H1 (cell line): ENCODE measurements around the gene SOX14. TPM values are rescaled to one million over a fixed set of nuclear protein-coding genes. Genes with fewer than 3 reads are reported as not detected.

Source experiments
- ASH2L ChIP-seq: fragments of 200-600, 300-600 bp; sonication (generic); IDR thresholded peaks from one replicate; pipeline ENCODE4 v1.7.1; 2017; ENCODE audit warnings: low read length
- CBX8 ChIP-seq: fragments of 300-800, 300-1000 bp; sonication (generic); IDR thresholded peaks from 2 replicates; pipeline ENCODE4 v1.7.1; 2016; ENCODE audit warnings: low read depth, low read length, borderline replicate concordance
- CREB1 ChIP-seq: IDR thresholded peaks from 2 replicates; pipeline ENCODE4 v1.6.1; 2012; ENCODE audit warnings: inconsistent platforms
- CTBP2 ChIP-seq: IDR thresholded peaks from 2 replicates; pipeline ENCODE4 v1.7.0; 2011; ENCODE audit warnings: borderline replicate concordance, mild to moderate bottlenecking, moderate library complexity, mixed read lengths, low read length; ENCODE audit not compliant: insufficient read depth, insufficient read length
- EP300 ChIP-seq, 2 experiments: IDR thresholded peaks; 1 replicate in 1 of 2; 2 replicates in 1 of 2; pipeline ENCODE4 v1.6.1; 2011 to 2012; ENCODE audit warnings: low read depth in 2 of 2, low read length in 2 of 2, mild to moderate bottlenecking in 2 of 2, borderline replicate concordance in 1 of 2, inconsistent platforms in 1 of 2, moderate library complexity in 1 of 2
- EZH2 ChIP-seq: fragments of 200-600 bp; sonication (generic); IDR thresholded peaks from 2 replicates; pipeline ENCODE4 v1.7.1; 2012; ENCODE audit warnings: low read depth, mild to moderate bottlenecking, moderate library complexity, low read length, inconsistent platforms; ENCODE audit not compliant: severe bottlenecking
- GABPA ChIP-seq: IDR thresholded peaks from 2 replicates; pipeline ENCODE4 v1.6.1; 2011; ENCODE audit warnings: mild to moderate bottlenecking, low read length, moderate library complexity, borderline replicate concordance; ENCODE audit not compliant: insufficient read depth
- GTF2F1 ChIP-seq: IDR thresholded peaks from 2 replicates; pipeline ENCODE4 v1.6.1; 2012; ENCODE audit warnings: low read depth, low read length, improper control_type of control experiment, borderline replicate concordance
- JUND ChIP-seq: IDR thresholded peaks from 2 replicates; pipeline ENCODE4 v1.6.1; 2011; ENCODE audit warnings: mild to moderate bottlenecking, improper control_type of control experiment, low read length
- MAFK ChIP-seq: IDR thresholded peaks from 2 replicates; pipeline ENCODE4 v1.6.1; 2012; ENCODE audit warnings: low read depth, mild to moderate bottlenecking, improper control_type of control experiment, low read length
- PHF8 ChIP-seq: fragments of 200-600 bp; sonication (generic); conservative IDR thresholded peaks from 2 replicates; pipeline ENCODE4 v1.7.1; 2012; ENCODE audit warnings: low read depth, mild to moderate bottlenecking, inconsistent platforms, low read length, moderate library complexity
- SP4 ChIP-seq: IDR thresholded peaks from 2 replicates; pipeline ENCODE4 v1.6.1; 2012; ENCODE audit warnings: low read length, inconsistent platforms
- SRF ChIP-seq: IDR thresholded peaks from 2 replicates; pipeline ENCODE4 v1.6.1; 2011; ENCODE audit warnings: mild to moderate bottlenecking, low read depth, low read length, moderate library complexity
- SUZ12 ChIP-seq: fragments of 200-600 bp; sonication (generic); IDR thresholded peaks from 2 replicates; pipeline ENCODE4 v1.6.1; 2012; ENCODE audit warnings: mild to moderate bottlenecking, inconsistent platforms, low read length, moderate library complexity, mixed read lengths
- TAF1 ChIP-seq: IDR thresholded peaks from 2 replicates; pipeline ENCODE4 v1.6.1; 2011; ENCODE audit warnings: mild to moderate bottlenecking, low read depth, low read length
- TCF12 ChIP-seq: IDR thresholded peaks from 2 replicates; pipeline ENCODE4 v1.6.1; 2011; ENCODE audit warnings: low read depth, mild to moderate bottlenecking, low read length
- TEAD4 ChIP-seq: IDR thresholded peaks from 2 replicates; pipeline ENCODE4 v1.6.1; 2012; ENCODE audit warnings: low read depth, low read length, inconsistent platforms, mixed read lengths
- YY1 ChIP-seq: IDR thresholded peaks from 2 replicates; pipeline ENCODE4 v1.6.1; 2011; ENCODE audit warnings: low read depth, mild to moderate bottlenecking, low read length
- ZNF274 ChIP-seq: IDR thresholded peaks from 2 replicates; pipeline ENCODE4 v1.7.0; 2012; ENCODE audit warnings: low read length, borderline replicate concordance; ENCODE audit errors: extremely low read depth
- polyA plus RNA-seq, 7 experiments: library from polyadenylated mRNA; depleted of rRNA in 3 of 7; stranded (reverse) in 5 of 7; unstranded in 2 of 7; fragments of >200 nt in 5 of 7; fragments of 200-250 nt in 2 of 7; gene quantifications; 1 replicate in 5 of 7; 2 replicates in 1 of 7; 4 replicates in 1 of 7; pipeline versions ENCODE4 v1.2.1 to v1.2.3, GENCODE V29; 2011 to 2013; ENCODE audit warnings: missing spikeins in 2 of 7, mixed read lengths in 2 of 7
- total RNA-seq: library from RNA; stranded (reverse); fragmentation: NEBNext Ultra II Directional; extraction: Animal tissue kit (Norgen Biotek cat#: 25700); gene quantifications from 2 replicates; pipeline ENCODE4 v1.2.1, GENCODE V29; 2021
- TF ChIP-seq, protein P1 (sequence below): IDR thresholded peaks from 2 replicates; pipeline ENCODE4 v1.6.1; 2012; ENCODE audit warnings: low read length, inconsistent platforms

Gene SOX14
- total and polyA plus RNA-seq, 2 of the 8 experiments (the other 6 are each of a cell fraction or from before 2014, with no cell fraction given), result 0.03 to 0.50 TPM

DNA sequence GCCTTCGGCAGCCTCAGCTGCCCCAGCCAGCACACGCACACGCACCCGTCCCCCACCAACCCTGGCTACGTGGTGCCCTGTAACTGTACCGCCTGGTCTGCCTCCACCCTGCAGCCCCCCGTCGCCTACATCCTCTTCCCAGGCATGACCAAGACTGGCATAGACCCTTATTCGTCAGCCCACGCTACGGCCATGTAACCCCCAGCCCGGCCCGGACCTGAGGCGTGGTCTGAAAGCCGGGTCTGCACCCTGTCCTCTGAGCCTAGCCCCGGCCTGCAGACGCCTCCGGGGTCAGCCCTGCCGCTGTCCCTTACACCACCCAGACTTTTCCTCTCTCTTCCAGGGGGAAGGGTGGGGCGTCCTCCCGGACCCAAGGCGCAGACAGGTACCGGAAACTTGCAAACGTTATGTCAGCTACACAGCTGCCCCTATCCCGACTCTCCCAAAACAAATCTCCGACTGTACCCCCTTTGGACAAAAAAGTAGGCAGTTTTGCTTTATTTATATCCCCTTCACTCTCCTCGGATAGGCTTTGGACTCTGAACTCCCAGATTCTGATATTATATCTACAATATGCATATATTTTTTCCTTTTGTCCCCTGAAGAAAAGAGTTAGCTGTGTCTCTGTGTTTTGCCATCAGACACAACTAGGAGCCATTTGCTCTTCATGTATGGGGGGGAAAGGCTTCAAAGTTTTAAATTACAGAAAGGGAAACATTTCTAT is 1.4 kb downstream of the SOX14 start (continued):
- TF ChIP-seq, protein P1, sequence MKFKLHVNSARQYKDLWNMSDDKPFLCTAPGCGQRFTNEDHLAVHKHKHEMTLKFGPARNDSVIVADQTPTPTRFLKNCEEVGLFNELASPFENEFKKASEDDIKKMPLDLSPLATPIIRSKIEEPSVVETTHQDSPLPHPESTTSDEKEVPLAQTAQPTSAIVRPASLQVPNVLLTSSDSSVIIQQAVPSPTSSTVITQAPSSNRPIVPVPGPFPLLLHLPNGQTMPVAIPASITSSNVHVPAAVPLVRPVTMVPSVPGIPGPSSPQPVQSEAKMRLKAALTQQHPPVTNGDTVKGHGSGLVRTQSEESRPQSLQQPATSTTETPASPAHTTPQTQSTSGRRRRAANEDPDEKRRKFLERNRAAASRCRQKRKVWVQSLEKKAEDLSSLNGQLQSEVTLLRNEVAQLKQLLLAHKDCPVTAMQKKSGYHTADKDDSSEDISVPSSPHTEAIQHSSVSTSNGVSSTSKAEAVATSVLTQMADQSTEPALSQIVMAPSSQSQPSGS, result no peak
- TF ChIP-seq CREB1 (no peak), EZH2 (peak; percentile 97), PHF8 (no peak), SUZ12 (peak; percentile 99), ASH2L (no peak), ZNF274 (no peak), GABPA (no peak), YY1 (no peak), GTF2F1 (no peak), EP300 (IDR thresholded peaks at IDR 0.05; ENCODE audit: borderline replicate concordance in 1 of 2, low read depth in 2 of 2, low read length in 2 of 2) (no peak), JUND (no peak), SP4 (no peak), SRF (no peak), TAF1 (no peak), CBX8 (0 out of 2 replicates have a peak, but pooled peaks have one; percentile 72), TEAD4 (no peak), CTBP2 (no peak), MAFK (no peak), TCF12 (no peak)
